ENCODE results near the gene TMEM204. TPM values are rescaled to one million over a fixed set of nuclear protein-coding genes. Genes with fewer than 3 reads are reported as not detected.
A peak's percentile ranks its signal among the peaks of the same experiment; 100 is the strongest.

Gene TMEM204
- 0.10 TPM in 1 of 2 replicates, not detected in the other for total RNA-seq

- no peak for DNase-seq (ENCODE audit: low read depth)
These were observed at the start of gene TMEM204 for GRCh38 chr16:1533443-1533951. Gene TMEM204, plus strand, starts transcription at chr16:1533666. Its CDS starts 610 bp downstream, at chr16:1534276.

DNA sequence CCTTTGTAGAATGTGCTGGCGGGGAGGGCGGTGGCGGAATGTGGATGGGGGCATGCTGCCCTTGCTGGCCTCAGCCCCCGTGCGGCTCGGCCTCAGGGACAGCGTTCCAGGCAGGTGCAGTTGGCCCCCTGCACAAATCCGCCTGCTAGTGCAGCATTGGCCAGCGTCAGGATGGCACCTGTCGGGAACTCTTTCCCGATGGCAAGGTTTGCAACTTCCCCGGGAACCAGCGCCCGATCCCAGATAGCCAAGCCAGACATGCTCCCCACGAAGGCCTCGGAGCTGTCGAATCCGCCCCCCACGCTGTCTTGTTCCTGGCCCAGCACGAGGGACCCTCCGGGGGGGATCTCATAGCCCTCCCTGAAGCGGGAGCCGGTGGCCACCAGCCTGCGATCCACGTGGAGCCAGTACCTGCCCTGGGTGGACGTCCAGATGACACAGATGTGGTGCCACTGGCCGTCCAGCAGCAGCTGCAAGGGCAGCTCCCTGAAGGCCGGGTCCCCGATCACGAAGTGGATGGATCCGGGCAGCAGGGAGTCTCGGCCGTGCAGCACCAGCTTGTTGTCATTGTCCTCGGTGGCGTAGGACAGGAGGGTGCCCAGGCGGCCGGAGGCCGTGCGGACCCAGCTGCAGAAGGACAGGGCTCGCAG is 47.5 kb upstream of the TMEM204 start:
- no peak for DNase-seq (ENCODE audit: low read depth)

DNA sequence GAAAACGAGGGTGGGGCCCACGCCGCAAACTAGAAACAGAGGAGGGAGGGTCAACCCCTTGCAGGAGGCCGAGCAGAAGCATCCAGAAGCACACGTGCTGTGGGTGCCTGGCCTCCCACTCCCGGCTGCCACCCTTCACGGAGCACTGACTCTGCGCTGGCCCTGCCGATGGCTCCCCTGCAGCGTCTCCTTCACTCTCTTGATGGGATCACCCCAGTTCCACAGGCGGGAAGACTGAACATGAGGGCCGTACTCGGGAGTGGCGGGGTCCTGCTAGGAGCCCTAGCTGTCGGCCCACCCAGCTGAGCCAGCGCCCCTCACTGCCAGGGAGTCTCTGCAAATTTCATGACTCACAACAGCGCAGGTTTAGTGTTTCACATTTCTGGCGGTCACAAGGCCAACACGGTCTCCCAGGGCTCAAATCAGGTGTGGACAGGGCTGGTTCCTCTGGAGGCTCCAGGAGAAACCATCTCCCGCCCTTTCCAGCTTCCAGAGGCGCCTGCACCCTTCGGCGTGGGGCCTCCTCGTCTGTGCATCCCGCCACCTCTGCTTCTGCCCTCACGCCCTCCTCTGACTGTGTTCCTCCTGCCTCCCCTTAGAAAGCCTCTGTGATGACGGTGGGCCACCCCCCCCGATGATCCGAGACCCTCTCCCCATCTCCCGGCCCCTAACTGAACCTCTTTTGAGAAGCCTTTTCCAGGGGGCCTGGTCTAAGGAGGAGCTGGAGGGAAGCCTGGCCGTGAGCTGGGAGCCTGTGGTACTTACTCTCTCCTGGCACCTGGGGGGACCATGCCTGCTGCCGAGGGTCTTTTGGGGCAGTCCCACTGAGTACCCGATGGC is 46.7 kb upstream of the TMEM204 start:
- DNase-seq (ENCODE audit: low read depth), result no peak

- DNase-seq (ENCODE audit: low read depth), result no peak
These were observed 45.9 kb upstream of the TMEM204 start for GRCh38 chr16:1487395-1488053.

- no peak for DNase-seq (ENCODE audit: low read depth)
These were observed 45.3 kb upstream of the TMEM204 start for GRCh38 chr16:1488054-1488601.

GRCh38 chr16:1488619-1489018 is 44.8 kb upstream of the TMEM204 start, which contains the start of gene PTX4:
Gene PTX4, minus strand, starts transcription at chr16:1488944. Its CDS starts 35 bp downstream, at chr16:1488909.
- DNase-seq (ENCODE audit: low read depth), result no peak

- no peak for DNase-seq (ENCODE audit: low read depth)
These were observed 44.4 kb upstream of the TMEM204 start for GRCh38 chr16:1489077-1489476.

DNA sequence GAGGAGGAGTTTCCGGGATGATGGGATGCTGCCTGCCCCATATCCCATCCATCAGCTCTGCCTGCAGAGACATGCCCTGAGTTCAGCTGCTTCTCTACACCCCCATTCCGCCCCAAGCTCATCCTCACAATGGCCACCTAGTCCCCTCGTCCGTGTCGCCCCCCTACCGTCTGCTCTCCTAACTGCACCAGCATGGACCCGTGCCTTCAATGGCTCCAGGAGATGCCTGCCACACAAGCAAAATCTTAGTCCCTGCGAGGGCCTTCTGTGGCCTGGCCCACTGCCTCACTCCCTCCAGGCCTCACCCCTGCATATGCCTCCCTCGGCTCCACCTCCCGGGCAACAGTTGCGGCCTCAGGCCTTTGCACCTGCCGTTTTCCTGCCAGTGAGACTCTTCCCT is 42.1 kb upstream of the TMEM204 start:
- no peak for DNase-seq (ENCODE audit: low read depth)

DNA sequence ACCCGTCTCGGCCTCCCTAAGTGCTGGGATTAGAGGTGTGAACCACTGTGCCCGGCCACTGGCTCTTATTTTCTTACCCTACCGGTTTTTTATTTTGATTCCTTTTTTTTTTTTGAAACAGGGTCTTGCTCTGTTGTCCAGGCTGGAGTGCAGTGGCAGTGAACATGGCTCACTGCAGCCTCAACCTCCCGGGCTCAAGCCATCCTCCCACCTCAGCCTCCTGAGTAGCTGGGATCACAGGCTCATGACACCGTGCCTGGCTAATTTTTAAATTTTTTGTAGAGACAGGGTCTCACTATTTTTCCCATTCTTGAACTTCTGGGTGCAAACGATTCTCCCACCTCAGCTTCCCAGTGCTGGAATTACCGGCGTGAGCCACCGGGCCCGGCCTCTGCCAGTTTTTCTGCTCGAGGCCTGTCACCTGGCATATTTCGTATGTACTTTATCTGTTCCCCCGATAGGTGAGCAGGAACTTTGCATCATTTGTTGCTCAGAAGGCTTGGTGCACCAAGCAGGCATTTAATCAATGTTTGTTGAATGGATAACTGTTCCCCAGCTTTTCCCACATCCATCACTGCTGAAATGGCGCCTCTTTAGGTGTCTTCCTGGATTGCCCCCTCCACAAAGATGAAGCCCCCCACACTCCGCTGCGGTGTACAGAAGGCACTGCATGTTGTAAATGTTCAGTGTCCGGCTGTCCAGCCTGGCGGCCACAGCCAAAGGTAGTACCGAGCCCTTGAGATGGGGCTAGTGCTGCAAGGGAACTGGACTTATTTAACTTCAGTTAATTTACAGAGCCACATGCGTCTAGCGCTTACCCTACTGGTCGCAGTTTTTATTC is 41.2 kb upstream of the TMEM204 start:
- DNase-seq (ENCODE audit: low read depth), result no peak

- peak; percentile 53 for DNase-seq (ENCODE audit: low read depth)
These were observed 40.3 kb upstream of the TMEM204 start, which contains the start of gene TELO2 for GRCh38 chr16:1492923-1493745. Gene TELO2, plus strand, starts transcription at chr16:1493360. Its CDS starts 922 bp downstream, at chr16:1494282.

DNA sequence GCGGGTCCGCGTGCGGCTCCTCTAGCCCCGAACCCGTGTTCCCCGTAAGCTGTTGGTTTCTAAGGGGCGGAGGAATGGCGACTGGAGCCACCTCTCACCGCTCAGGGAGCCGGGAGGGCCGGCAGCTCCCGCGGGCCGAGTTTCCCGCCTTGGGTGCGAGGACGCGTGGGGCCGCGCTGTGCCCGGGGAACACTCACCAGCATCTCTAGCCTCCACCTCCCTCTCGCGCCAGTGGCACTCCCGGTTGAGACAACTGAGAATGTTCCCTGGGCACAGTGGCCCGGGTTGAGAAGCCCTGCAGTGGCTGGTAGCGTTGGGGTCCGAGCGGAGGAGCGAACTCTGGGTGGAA is 39.7 kb upstream of the TMEM204 start:
- DNase-seq (ENCODE audit: low read depth), result no peak

DNA sequence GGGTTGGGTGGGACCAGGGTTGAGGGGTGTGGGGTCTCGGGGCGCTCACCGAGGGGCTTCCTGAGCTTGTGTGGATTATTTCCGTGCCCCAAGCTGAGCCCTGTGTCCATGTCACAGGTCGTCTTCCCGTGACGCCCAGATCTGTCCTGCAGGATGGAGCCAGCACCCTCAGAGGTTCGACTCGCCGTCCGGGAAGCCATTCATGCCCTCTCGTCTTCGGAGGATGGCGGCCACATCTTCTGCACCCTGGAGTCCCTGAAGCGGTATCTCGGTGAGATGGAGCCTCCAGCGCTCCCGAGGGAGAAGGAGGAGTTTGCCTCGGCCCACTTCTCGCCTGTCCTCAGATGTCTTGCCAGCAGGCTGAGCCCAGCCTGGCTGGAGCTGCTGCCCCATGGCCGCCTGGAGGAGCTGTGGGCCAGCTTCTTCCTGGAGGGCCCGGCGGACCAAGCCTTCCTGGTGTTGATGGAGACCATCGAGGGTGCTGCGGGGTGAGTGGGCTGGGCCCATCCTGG is 39.3 kb upstream of the TMEM204 start:
- DNase-seq (ENCODE audit: low read depth), result peak; percentile 8

DNA sequence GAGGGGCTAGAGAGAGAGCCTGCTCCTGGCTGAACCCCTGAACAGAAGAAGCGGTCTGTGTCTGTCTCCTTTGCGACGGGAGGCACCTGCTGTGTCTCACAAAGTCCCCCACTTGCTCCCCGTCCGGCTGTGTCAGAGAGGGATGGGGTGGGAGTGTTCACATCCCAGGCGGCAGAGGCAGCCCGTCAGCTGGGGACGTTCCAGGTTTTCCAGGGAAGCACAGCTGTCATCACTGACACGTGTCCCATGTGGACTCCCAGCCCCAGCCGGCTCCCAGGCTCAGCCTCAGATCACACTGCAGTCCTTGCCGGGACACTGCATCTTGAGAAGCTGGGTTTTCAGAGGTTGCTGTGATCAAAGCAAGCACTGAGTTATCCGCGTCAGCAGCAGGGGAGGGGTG is 38.8 kb upstream of the TMEM204 start:
- no peak for DNase-seq (ENCODE audit: low read depth)

- DNase-seq (ENCODE audit: low read depth), result no peak
These were observed 38.1 kb upstream of the TMEM204 start for GRCh38 chr16:1495211-1495888.

GRCh38 chr16:1495889-1496262 is 37.6 kb upstream of the TMEM204 start:
- DNase-seq (ENCODE audit: low read depth), result no peak

DNA sequence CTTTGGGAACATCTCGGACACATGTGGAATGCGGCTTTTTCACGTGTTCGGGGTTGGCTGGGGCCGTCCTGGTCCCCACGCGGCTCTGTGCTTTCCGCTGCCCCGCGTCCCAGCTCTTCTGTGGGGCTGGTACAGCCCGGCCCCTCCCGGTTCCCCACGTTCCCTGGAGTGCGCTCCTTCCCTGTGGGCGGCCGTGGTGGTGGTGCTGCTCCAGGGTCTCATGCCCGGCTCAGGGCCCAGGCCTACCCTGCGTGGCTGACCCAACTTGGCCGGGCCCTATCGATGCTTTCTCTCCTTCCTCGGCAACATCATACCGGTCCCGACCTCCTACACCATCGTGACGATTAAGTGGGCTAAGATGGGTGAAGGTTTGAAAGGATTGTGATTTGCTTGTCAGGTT is 37.0 kb upstream of the TMEM204 start:
- no peak for DNase-seq (ENCODE audit: low read depth)

- DNase-seq (ENCODE audit: low read depth), result no peak
These were observed 36.4 kb upstream of the TMEM204 start for GRCh38 chr16:1497014-1497598.

- DNase-seq (ENCODE audit: low read depth), result no peak
These were observed 34.4 kb upstream of the TMEM204 start for GRCh38 chr16:1498899-1499676.
